NCI-H128 (cell line): ENCODE data around the gene SGCA.

Source experiments
- DNase-seq: peaks from one replicate; lab custom pipeline; 2025; ENCODE audit not compliant: unreplicated experiment; lab: John Stamatoyannopoulos, UW

The SGCA gene

GRCh38 chr17:50134206-50135110 is 31.3 kb upstream of the SGCA start:
- DNase-seq = no peak

DNA sequence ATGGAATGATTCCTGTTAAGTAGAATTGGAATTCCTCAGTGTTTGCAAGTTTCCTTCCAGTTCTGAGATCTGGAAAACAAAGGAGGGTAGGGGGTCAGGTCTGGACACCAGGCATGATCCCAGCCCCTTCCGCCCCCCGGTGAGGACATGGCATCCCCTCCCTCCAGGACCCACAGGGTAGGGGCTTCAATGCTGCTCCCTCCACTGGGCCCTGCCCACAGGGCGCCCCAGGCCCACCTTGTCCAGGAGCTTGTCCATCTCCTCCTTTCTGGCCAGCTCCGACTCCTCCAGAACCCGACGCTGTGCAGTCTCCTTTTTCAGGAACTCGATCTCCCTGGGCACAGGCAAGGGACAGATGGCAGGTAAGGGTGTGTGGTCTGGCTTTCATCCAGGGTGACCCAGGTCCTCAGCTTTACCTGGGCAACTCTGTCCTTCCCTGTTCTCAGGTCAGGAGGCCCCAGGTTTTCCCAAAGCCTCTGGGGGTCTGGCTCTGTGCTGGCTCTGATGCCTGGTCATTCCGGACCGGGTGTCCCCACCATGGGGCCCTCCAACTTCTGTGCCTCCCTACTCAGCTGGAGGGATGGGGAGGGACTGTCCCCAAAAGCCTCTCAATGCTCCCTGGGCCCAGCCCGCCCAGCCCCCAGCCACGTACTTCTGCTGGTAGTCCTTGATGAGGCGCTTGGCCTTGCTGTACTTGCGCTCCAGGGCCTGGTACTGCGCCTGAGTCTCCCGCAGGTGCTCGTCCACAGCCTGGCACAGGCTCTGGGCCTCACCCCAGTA is 30.3 kb upstream of the SGCA start:
- no peak for DNase-seq

DNA sequence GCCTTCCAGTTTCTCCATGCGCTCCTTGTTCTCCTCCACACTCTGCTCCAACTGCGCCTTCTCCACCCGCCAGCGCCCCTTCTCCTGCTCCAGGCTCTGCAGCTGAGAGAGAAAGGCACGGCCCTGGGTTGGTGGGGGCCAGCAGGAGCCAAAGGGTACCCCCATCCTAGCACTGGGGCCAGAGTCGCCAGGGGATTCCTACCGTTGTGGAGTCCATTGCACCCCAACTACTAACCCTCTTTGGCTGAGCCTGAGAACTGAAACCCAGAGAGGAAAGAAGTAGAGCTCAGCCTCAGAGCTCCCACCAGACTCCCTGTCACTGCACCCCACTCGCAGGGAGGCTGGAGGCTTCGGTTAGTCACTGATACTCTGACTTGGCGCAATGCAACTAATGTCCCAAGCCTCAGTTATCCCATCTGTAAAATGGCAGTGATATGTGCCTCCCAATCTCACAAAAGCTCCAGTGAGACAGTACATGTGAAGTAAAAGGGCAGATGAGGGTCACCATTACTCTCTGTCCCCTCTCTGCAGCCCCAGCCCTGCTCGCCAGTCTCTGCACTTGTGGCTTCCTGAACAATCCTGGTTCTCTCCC is 29.6 kb upstream of the SGCA start:
- DNase-seq = no peak

DNA sequence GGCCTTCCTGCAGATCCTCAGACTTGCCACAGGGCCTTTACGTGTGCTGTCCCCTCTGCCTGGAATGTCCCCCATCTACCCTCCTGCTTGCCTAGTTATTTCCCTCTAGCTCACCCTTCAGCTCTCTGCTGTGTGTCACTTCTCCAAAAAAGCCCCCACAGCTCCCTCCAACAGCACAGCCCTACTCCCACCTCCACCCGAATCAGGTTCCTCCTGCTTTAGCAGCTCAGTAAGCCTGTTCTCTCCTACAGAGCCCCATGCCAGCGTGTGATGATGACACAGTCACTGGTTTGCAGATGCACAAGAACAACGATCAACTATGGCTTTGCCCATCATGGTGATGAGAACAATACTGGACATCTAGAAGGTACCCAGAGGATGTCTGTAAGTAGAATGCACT is 28.8 kb upstream of the SGCA start:
- DNase-seq = no peak

GRCh38 chr17:50139185-50139783 is 26.5 kb upstream of the SGCA start:
- DNase-seq = no peak

GRCh38 chr17:50139950-50140885 is 25.6 kb upstream of the SGCA start:
- DNase-seq = no peak

- no peak for DNase-seq
Observed at GRCh38 chr17:50141026-50141744, 24.6 kb upstream of the SGCA start.

- DNase-seq = no peak
Observed at GRCh38 chr17:50141745-50142110, 24.1 kb upstream of the SGCA start.

DNA sequence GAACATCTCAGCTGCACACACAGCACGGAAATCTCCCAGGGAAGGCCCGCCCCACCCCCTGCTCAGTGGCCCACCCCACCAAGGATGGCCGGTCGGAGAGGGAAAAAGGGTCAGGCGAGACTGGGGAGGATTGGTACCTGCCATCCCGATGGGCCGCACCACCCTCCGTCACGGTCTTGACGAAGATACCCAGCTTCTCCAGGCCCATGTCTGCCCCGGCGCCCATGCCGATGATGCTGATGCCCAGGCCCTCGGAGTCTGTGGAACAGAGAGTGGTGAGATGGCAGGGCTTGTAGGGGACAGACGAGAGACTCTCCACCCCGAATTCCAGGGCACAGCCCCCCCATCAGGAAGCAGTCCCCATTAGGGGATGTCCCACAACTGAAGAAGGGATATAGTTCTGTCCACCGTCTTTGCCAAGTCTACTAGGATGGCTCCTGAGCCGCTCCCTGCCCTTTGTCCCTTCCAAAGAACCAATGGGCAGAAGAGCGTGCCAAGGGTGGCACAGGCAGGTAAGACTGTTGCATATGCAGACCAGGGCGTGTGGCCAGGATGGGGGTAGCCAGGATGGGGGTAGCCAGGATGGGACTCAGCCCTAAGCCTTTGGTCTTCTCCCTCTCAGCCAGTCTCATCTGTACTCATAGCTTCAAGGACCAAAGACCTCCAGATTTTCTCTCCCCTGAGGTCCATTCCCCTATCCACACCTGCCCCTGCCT is 22.2 kb upstream of the SGCA start:
- no peak for DNase-seq

- no peak for DNase-seq
Observed at GRCh38 chr17:50144355-50144754, 21.4 kb upstream of the SGCA start.

GRCh38 chr17:50144845-50145531 is 20.8 kb upstream of the SGCA start:
- DNase-seq = no peak

DNA sequence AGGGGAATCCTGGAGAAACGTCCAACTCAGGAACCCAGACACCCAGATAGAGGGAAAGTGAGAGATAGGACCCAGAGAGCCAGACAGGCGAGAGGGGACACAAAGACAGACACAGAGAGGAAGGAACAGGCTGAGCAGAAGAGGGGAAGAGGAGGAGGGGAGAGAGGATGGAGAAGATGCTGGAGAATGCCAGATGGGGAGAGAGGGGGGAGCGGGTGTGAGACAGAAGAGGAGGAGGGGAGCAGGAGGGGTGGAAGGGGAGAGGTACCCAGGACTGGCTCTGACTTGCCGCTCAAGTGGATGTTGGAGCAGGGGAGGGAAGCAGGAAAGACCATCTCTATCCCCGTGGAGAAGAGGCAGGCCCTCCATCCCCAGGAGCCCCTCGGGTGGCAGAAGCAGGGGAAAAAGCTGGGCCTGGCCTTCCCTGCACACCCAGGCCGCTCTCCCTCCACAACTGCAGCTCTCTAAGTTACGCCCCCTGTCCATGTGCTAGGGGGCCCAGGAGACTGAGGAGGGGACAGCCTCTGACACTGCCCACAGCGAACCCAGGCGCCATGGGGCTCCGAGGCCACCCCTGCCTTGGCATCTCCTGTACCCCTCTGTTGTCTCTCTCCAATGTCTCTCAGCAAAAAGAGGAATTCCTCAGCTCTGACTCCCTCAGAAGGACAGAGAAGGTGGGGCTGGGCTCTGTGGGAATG is 20.1 kb upstream of the SGCA start:
- no peak for DNase-seq

GRCh38 chr17:50146230-50146926 is 19.4 kb upstream of the SGCA start:
- no peak for DNase-seq

DNA sequence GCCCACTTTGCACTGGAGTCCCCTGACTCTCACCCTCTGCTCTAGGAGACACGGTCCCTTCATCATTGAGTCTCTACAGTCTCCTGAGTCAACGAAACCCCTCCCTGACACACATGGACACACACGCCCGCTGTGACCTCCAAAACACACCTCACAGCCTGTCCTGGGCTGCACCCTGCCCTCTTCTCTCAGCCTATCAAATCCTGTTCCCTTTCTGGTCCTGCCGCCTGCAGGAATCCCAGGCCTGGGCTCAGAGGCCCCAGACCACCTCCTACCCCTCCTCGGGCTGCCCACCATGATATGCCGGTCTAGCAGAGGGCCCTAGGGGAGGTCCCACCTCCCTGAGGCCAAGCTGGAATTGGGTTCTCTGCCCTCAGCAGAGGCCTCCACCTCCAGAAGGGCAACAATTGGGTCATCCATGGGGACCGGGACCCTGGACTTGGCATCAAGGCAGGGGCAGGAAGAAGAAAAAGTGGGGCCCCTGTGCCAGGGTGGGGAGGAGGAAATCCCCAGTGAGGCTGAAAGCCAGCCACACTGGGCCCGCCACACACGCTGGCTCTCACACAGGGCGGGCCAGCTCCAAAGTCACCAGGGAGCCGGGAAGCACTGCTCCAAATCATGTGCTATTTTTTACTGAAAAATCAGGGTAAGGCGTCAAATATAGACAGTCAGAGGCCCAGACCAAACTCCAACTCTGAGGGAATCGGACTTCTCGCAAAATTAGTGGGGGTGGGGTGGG is 18.7 kb upstream of the SGCA start:
- DNase-seq = no peak

DNA sequence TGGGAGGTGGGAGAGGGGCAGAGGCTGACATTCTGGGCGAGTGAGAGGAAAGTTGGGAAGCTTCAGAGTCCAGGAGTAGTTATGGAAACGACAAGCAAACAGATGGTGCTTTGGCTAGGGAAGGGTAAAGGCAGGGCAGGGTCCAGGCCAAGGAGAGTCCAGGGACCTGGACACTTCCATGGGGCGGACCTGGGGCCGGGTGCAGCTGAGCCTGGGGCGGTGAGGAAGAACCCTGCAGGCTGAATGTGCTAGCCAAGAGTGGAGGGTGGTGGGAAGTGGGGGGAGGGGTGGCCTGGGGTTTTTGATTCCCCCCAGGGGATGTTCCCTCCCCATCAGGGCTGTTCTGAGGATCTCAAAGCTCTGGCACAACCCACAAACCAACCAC is 18.0 kb upstream of the SGCA start:
- no peak for DNase-seq

DNA sequence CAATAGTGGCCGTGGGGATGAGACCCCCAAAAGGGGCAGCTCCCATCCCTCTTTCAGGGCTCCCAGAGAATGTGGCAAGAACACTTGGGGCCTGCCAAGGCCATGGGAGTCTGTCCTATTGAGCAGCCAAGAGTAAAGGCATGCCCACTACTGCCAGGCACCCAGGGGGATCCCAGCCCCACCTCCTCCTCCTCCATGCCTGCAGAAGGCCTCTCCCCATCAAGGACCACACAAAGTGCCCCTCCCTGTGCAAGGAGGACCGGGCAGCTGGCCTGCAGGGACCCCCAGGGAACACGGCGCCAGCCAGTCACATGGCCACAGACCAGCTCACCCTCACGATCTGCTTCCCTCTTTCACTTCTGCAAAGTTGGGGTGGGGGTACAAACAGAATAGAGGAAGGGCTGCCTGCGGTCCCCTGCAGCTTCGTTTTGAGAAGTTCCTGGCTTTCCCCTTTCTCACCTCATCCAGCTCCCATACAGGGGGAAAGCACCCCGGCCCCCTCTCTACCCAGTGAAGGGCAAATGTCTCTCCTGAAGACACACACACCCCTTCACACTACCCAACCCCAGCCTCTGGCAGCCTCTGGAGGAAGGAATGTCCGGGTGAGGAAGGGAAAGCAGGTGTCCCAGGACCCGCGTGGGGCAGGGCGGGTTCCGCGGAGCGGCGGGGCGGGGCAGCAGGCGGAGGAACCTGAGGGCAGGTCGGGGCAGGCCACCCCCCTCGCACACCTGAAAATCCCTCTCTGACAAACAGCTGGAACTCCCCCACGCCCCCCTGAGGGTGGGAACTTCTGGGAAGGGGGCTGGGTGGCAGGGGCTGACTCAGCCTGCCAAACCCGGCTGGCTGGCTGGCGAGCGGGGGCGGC is 17.3 kb upstream of the SGCA start:
- DNase-seq = no peak
